Kidney epithelial cell (primary cell): Measurements from ENCODE around the gene HAGH. TPM values are rescaled to one million over a fixed set of nuclear protein-coding genes. Genes with fewer than 3 reads are reported as not detected.

Experiments
- DNase-seq: peaks from one replicate; pipeline ENCODE4 v3.0.0-alpha.2; 2010; ENCODE audit warnings: low read depth
- H3K27me3 ChIP-seq: 2 replicates; pipeline ENCODE4 v1.6.0; 2011; ENCODE audit warnings: low read length; ENCODE audit not compliant: control insufficient read depth, insufficient read depth
- H3K36me3 ChIP-seq: 2 replicates; pipeline ENCODE4 v1.5.1; 2011; ENCODE audit warnings: low read length; ENCODE audit not compliant: control insufficient read depth, insufficient read depth
- H3K4me3 ChIP-seq: 2 replicates; pipeline ENCODE4 v1.5.1; 2011; ENCODE audit warnings: low read depth, mild to moderate bottlenecking, control low read depth, low read length
- total RNA-seq: library from RNA; depleted of rRNA; stranded (reverse); fragments of >200 nt; gene quantifications from 2 replicates; pipeline ENCODE4 v1.2.3, GENCODE V29; 2015
- TF ChIP-seq, protein P1 (sequence below): IDR thresholded peaks from 2 replicates; pipeline ENCODE4 v1.5.1; 2011; ENCODE audit warnings: mild to moderate bottlenecking, moderate library complexity, low read length, control low read depth, inconsistent platforms; ENCODE audit not compliant: insufficient read depth, poor library complexity, severe bottlenecking

The HAGH gene
- total RNA-seq, 1 donor from 2014 or later = 62.8 TPM

DNA sequence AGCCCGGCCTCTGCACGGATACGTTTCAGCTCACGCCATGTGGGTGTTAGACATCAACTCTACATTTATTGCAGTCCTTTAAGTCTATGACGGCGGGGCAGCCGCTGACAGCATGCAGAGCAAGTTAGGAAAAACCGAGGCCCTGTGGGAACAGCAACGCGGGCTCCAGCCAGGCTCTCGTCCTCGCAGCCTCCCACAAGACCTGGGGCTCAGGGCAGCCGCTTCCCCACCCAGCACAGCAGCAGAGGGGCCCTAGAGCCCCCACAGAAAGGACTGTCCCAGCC, 50.0 kb downstream of the HAGH start:
- Histone ChIP-seq H3K4me3 (no peak overlapping the region), H3K36me3 (no peaks in the 10 kb centered on the region), H3K27me3 (no peaks in the 10 kb centered on the region)
- DNase-seq = no peak
- TF ChIP-seq, protein P1, sequence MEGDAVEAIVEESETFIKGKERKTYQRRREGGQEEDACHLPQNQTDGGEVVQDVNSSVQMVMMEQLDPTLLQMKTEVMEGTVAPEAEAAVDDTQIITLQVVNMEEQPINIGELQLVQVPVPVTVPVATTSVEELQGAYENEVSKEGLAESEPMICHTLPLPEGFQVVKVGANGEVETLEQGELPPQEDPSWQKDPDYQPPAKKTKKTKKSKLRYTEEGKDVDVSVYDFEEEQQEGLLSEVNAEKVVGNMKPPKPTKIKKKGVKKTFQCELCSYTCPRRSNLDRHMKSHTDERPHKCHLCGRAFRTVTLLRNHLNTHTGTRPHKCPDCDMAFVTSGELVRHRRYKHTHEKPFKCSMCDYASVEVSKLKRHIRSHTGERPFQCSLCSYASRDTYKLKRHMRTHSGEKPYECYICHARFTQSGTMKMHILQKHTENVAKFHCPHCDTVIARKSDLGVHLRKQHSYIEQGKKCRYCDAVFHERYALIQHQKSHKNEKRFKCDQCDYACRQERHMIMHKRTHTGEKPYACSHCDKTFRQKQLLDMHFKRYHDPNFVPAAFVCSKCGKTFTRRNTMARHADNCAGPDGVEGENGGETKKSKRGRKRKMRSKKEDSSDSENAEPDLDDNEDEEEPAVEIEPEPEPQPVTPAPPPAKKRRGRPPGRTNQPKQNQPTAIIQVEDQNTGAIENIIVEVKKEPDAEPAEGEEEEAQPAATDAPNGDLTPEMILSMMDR = no peak

DNA sequence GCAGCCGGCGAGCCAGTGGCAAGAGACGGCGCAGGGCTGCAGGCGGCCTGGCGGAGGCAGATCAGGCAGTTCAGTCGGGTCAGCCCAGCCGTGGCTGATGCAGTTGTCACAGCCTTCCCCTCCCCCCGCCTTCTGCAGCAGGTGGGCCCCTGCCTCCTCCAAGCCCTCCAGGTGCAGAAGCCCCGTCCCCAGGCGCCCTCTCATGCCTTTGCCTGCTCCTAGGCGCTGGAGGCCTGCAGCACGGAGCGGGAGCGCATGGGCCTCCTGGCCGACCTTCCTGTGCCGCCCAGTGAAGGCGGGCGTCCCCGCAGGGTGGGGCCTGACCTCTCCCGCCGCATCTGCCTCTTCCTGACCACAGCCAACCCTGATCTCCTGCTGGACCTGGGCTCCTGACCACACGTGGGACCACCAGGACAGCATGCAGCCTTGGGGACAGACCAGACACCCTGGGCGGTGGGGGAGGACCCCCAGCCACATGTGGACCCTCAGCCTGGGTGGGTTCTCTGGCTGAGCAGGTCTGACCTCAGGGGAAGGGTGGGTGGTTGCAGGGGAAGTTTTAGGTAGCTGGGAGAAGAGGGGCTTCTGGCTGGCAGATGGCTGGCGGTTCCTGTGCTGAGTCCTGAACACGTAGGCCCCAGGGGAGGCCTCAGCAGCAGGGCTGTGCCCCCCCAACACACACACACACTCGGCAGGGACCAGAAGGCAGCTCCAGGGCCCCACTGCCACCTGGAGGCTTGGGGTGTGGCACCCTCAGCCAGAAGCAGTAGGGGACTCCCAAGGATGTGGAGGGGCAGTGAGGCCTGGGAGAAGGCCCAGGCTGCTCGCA, 50.6 kb downstream of the HAGH start:
- no peak overlapping the region for H3K4me3 ChIP-seq
- no peak for DNase-seq
- no peaks in the 10 kb centered on the region for H3K36me3 ChIP-seq
- TF ChIP-seq, protein P1 = no peak
- no peaks in the 10 kb centered on the region for H3K27me3 ChIP-seq

DNA sequence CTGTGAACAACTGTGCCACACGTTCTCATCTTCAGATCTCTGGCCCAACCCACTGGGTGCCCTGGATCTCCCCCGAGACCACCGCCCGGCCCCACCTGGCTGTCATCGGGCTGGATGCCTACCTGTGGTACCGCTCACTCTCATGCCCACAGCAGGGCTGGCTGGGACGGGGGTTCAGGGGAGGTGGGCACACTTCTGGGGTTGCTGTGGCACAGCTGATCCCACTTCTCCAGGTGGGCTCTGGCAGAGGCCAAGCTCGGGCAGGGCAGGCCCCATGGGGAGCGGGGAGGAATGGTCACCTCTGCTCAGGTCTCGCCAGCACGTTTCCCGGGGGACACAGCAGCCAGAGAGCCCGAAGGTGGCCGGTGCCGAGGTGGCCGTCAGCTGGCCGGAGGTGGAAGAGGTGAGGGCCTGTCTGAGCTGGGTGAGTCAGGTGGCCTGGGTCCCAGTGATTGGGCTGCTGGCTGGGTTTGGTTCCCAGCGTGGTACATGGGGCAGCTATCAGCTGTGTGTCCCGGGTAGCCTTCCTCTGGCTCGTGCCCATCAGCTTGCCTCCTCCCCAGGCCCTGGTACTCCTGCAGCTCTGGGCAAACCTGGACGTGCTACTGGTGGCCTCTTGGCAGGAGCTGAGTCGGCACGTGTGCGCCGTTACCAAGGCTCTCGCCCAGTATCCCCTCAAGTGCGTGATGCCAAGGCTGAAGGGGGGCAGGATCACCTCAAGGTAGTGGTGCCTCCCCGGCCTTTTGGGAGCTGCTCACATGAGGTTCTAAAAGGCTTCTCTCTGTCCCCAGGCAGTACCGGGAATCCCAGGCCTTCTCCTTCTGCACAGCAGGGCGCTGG, 51.4 kb downstream of the HAGH start:
- no peak overlapping the region for H3K4me3 ChIP-seq
- H3K27me3 ChIP-seq = no peaks in the 10 kb centered on the region
- DNase-seq = no peak
- TF ChIP-seq, protein P1 = no peak
- H3K36me3 ChIP-seq = no peaks in the 10 kb centered on the region

- no peak for DNase-seq
- TF ChIP-seq, protein P1 = no peak
- peak overlapping the region; percentile 92 for H3K4me3 ChIP-seq
- H3K36me3 ChIP-seq = no peaks in the 10 kb centered on the region
- no peaks in the 10 kb centered on the region for H3K27me3 ChIP-seq
Measured at GRCh38 chr16:1774448-1774780, 52.2 kb downstream of the HAGH start.

GRCh38 chr16:1773703-1774447, 52.8 kb downstream of the HAGH start:
- Histone ChIP-seq H3K4me3 (peak overlapping the region; percentile 92), H3K36me3 (no peaks in the 10 kb centered on the region), H3K27me3 (no peaks in the 10 kb centered on the region)
- no peak for DNase-seq
- TF ChIP-seq, protein P1 = no peak
